ENCODE results near the gene ZBTB45.
A peak's percentile ranks its signal among the peaks of the same experiment; 100 is the strongest.

Gene ZBTB45

GRCh38 chr19:58469241-58470013 is 50.2 kb downstream of the ZBTB45 start:
- no peak overlapping the region for H3K4me3 ChIP-seq (ENCODE audit: low read depth, low read length)
- no peaks in the 10 kb centered on the region for H3K27me3 ChIP-seq (replicated peaks)
- in situ Hi-C loops (cut with HindIII; ENCODE audit: low pct_ligation_motif_present, low sequenced_read_pairs): no loop called here
- no peak for DNase-seq
- peaks cover 17% of the 10 kb centered on the region for H3K36me3 ChIP-seq (replicated peaks)
- TF ChIP-seq, protein P1, sequence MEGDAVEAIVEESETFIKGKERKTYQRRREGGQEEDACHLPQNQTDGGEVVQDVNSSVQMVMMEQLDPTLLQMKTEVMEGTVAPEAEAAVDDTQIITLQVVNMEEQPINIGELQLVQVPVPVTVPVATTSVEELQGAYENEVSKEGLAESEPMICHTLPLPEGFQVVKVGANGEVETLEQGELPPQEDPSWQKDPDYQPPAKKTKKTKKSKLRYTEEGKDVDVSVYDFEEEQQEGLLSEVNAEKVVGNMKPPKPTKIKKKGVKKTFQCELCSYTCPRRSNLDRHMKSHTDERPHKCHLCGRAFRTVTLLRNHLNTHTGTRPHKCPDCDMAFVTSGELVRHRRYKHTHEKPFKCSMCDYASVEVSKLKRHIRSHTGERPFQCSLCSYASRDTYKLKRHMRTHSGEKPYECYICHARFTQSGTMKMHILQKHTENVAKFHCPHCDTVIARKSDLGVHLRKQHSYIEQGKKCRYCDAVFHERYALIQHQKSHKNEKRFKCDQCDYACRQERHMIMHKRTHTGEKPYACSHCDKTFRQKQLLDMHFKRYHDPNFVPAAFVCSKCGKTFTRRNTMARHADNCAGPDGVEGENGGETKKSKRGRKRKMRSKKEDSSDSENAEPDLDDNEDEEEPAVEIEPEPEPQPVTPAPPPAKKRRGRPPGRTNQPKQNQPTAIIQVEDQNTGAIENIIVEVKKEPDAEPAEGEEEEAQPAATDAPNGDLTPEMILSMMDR (IDR thresholded peaks at IDR 0.05; ENCODE audit: low read depth, low read length, missing control alignments): no peak
- H3K27ac ChIP-seq: no peak overlapping the region

DNA sequence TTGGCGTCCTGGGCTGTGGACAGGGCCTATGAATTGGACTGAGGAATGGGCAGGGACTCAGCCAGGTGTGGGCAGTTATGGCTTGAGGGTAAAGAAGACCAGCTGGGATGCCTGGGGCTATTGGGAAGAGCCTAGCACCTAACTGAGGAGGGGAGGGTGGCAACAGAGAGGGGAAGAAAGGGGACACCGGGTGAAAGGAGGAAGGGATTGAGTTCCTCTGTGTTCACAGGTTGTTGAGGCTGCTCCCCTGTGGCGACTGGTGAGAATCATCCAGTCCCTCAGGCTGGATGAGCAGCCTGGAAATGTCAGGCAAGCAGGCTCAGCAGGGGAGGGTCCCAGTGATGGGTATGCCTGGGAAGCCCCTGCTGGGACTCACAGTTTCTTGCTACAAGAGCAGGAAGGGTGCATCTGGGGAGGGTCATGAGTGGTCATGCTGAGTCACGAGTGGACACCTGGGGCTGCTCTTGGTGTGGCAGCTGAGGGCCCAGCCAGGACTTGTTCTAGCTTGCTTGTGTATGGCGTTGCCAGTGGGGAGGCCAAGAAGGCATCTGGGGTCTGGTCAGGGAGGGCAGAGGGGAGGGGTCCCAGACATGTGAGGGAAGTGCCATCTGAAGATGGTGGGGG is 51.3 kb downstream of the ZBTB45 start:
- no peaks in the 10 kb centered on the region for H3K27me3 ChIP-seq (replicated peaks)
- peak overlapping the region; percentile 26 for H3K4me3 ChIP-seq (ENCODE audit: low read depth, low read length)
- TF ChIP-seq, protein P1 (IDR thresholded peaks at IDR 0.05; ENCODE audit: low read depth, low read length, missing control alignments): no peak
- no peak for DNase-seq
- peaks cover 17% of the 10 kb centered on the region for H3K36me3 ChIP-seq (replicated peaks)
- H3K27ac ChIP-seq: no peak overlapping the region
- in situ Hi-C loops (cut with HindIII; ENCODE audit: low pct_ligation_motif_present, low sequenced_read_pairs): no loop called here

- in situ Hi-C loops (cut with HindIII; ENCODE audit: low pct_ligation_motif_present, low sequenced_read_pairs): no loop called here
- peak within 1 kb of the TSS; percentile 75 for H3K4me3 ChIP-seq (ENCODE audit: low read depth, low read length)
- DNase-seq: peak; percentile 93
- TF ChIP-seq, protein P1 (IDR thresholded peaks at IDR 0.05; ENCODE audit: low read depth, low read length, missing control alignments): no peak
- peak within 1 kb of the TSS; percentile 11 for H3K27ac ChIP-seq
- H3K27me3 ChIP-seq (replicated peaks): no peaks in the 10 kb centered on the region
- H3K36me3 ChIP-seq (replicated peaks): peaks cover 8% of the 10 kb centered on the region
Observed at GRCh38 chr19:58466760-58467589, 52.6 kb downstream of the ZBTB45 start, which contains the start of gene ZNF324. Gene ZNF324, plus strand, starts transcription at chr19:58467080. Its CDS starts 2,106 bp downstream, at chr19:58469186.

GRCh38 chr19:58466089-58466759 is 53.4 kb downstream of the ZBTB45 start:
- Histone ChIP-seq H3K36me3 (replicated peaks) (peaks cover 3% of the 10 kb centered on the region), H3K27me3 (replicated peaks) (no peaks in the 10 kb centered on the region), H3K27ac (no peak overlapping the region), H3K4me3 (ENCODE audit: low read depth, low read length) (peak overlapping the region; percentile 75)
- TF ChIP-seq, protein P1 (IDR thresholded peaks at IDR 0.05; ENCODE audit: low read depth, low read length, missing control alignments): no peak
- DNase-seq: no peak
- in situ Hi-C loops (cut with HindIII; ENCODE audit: low pct_ligation_motif_present, low sequenced_read_pairs): no loop called here
